ENCODE results near the gene BCKDK. TPM values are rescaled to one million over a fixed set of nuclear protein-coding genes. Genes with fewer than 3 reads are reported as not detected.
"Not testable (repeated sequence)": the region's sequence is repeated elsewhere in the genome, so short reads cannot be mapped to it uniquely, and the experiment has no call there.

Gene BCKDK
- total RNA-seq, 1 donor from 2014 or later: 21.5 TPM

GRCh38 chr16:31138621-31139578, 30.7 kb downstream of the BCKDK start:
- intact Hi-C loops (cut with micrococcal nuclease): no loop called here

GRCh38 chr16:31141071-31141469, 32.9 kb downstream of the BCKDK start:
- intact Hi-C loops (cut with micrococcal nuclease): loop anchor here (5.0 kb wide), 1 partner anchor 241 kb away; no protein-coding TSS in a partner anchor

DNA sequence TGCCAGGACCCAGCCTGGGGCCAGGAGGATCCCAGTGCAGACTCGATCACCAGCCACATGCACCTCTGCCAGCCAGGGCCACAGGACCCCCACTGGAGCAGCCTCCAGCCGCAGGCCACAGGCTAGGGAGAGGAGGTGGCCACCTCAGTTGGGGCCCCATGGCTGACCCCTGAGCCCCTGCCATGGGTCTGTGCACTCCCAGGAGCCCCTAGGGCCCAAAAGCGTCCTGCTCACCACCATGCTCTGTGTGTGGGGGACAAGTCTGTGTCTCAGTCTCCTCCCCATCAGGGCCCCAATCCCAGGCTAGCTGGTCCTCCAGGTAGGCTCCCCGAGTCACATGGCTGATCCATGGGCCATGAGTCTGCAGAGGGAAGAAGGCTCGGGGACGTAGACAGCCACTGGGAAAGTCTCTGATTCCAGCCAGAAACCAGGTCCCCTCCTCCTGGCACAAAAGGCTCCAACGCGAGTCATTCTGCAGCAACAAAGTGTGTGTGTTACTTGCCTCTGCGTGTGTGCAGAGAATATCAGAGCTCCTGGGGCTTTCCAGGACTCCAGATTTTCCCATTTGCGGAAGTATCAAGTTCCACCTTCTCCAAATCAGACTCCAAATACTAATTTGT, 33.4 kb downstream of the BCKDK start:
- intact Hi-C loops (cut with micrococcal nuclease): loop anchor here (1.0 to 5.0 kb wide), 9 partner anchors 24 to 241 kb away; partner anchors contain the start of genes BCKDK, FUS, KAT8 and STX4

DNA sequence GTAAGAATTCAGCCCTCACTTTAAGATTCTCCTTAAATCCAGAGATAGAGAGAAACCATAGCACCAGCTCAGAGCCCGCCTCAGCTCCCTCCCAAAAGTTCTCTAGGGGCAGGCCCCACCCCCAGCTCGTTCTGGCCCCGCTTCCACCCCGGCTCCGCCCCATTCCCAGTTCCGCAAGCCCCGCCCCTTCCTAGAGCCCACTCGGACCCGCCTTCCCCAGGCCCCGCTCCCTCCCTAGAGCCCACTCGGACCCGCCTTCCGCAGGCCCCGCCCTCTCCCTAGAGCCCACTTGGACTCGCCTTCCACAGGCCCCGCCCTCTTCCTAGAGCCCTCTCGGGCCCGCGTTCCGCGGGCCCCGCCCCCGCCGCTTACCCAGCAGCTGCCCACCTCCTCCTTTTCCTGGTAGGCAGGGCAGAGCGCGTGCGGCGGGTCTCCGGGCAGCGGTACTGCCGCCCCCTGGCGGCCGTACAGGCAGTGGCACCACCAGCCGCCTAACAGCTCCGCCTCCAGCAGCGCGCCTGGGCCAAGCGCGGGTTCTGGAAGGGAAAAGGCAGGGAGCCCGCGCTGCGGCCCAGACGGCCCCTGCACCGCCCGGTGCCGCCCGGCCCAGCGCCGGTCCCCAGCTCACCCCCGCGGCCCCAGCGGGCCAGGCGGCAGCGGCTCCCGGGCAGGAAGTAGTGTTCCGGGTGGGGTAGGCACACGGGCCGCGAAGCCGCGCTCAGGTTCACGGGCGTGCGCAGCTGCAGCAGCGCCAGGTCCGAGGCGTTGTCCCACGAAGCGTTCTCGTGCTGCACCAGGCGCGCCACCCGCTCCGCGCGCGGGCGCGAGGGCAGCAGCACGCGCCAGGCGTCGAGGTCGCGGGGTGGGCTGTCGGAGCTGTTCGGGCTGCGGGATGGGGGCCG, 34.2 kb downstream of the BCKDK start:
- intact Hi-C loops (cut with micrococcal nuclease): loop anchor here (1.0 to 5.0 kb wide), 9 partner anchors 25 to 240 kb away; partner anchors contain the start of genes BCKDK, FUS, KAT8 and STX4

- intact Hi-C loops (cut with micrococcal nuclease): loop anchor here (2.0 to 5.0 kb wide), 2 partner anchors 34 to 239 kb away; partner anchors contain the start of gene BCKDK
Measured at GRCh38 chr16:31143011-31143693, 35.0 kb downstream of the BCKDK start.

DNA sequence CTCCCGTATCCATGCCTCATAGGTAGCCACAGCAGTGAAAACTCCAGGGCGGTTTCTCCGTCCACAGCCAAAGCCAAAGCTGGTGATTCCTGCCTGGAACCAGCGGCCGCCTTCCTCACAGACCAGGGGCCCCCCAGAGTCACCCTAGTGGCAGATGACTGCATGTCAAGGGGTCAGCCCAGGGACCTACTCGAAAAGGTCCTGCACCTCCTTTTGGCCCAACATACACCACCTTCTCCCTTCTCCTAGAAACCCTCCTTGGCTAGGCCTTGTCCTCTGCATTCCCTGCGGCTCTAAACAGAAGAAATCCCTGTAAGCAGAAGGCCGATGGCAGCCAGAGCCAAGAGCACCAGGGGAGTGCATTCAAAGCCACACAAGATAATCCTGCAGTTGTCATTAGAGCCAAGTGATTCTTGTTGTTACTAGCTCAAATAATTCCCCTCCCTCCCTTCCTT, 35.5 kb downstream of the BCKDK start:
- intact Hi-C loops (cut with micrococcal nuclease): loop anchor here (2.0 to 5.0 kb wide), 2 partner anchors 35 to 239 kb away; partner anchors contain the start of gene BCKDK

DNA sequence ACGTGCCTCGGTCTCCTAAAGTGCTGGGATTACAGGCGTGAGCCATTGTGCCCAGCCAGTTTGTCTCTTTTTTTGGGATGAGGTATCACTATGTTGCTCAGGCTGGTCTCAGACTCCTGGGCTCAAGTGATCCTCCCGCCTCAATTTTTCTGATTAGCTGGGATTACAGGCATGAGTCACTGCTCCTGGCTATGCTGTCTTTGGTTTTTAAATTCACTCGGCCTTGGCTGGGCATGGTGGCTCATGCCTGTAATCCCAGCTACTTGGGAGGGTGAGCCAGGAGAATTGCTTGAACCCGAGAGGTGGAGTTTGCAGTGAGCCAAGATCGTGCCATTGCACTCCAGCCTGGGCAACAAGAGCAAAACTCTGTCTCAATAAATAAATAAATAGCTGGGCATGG, 36.2 kb downstream of the BCKDK start:
- intact Hi-C loops (cut with micrococcal nuclease): loop anchor here (5.0 kb wide), 1 partner anchor 238 kb away; no protein-coding TSS in a partner anchor

- intact Hi-C loops (cut with micrococcal nuclease): no loop called here
Measured at GRCh38 chr16:31145398-31145990, 37.3 kb downstream of the BCKDK start.

DNA sequence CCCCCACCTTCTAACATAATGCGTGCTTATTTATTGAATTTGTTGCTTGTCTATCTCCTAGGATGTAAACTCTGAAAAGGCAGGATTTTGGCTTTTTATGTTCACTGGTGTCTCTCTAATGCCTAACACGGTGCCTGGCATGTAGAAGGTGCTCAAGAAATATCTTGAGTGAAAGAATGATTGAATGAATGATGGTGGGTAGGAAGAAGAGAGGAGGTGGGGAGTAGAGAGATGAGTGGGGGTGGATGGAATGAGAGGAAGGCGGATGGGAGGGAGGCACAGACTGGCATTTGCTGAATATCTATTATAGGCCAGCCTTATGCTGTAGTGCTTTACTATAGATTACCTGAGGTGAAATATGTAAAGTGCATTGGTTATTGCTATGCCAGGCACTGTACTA, 39.4 kb downstream of the BCKDK start:
- intact Hi-C loops (cut with micrococcal nuclease): no loop called here

- intact Hi-C loops (cut with micrococcal nuclease): no loop called here
Measured at GRCh38 chr16:31148281-31148728, 40.1 kb downstream of the BCKDK start.

- intact Hi-C loops (cut with micrococcal nuclease): no loop called here
Measured at GRCh38 chr16:31148896-31149295, 40.7 kb downstream of the BCKDK start.

GRCh38 chr16:31149332-31149731, 41.1 kb downstream of the BCKDK start:
- intact Hi-C loops (cut with micrococcal nuclease): no loop called here

- intact Hi-C loops (cut with micrococcal nuclease): no loop called here
Measured at GRCh38 chr16:31149894-31150890, 42.0 kb downstream of the BCKDK start, which contains the start of gene PRSS36. Gene PRSS36, minus strand, starts transcription at chr16:31150066. Its CDS starts 31 bp downstream, at chr16:31150035.

GRCh38 chr16:31150976-31151375, 42.8 kb downstream of the BCKDK start:
- intact Hi-C loops (cut with micrococcal nuclease): not testable (repeated sequence)

DNA sequence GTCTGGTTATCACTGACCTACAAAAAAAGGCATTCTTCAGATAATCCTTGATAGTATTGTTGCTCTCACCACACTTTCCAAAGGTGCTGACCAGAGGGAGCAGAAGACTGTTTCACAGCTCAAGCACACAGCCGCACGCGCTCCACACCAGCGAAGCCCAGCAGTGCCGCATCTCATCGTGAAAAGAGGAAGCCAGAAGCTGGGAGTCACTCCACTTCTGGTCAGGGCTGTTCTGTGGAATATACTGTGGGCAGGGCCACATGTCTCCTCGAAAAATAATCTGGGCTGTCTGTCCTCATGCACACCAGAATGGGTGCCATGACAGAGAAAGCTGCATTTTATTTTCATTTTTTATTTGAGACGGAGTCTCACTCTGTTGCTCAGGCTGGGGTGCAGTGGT, 49.0 kb downstream of the BCKDK start:
- intact Hi-C loops (cut with micrococcal nuclease): no loop called here
